Measurements from ENCODE around the gene C12orf42. TPM values are rescaled to one million over a fixed set of nuclear protein-coding genes. Genes with fewer than 3 reads are reported as not detected.

Gene C12orf42
- total and polyA plus RNA-seq, 10 of the 15 experiments (the other 5 are each of a cell fraction or from before 2014, with no cell fraction given): 1.4 to 7.0 (median 2.4) TPM

DNA sequence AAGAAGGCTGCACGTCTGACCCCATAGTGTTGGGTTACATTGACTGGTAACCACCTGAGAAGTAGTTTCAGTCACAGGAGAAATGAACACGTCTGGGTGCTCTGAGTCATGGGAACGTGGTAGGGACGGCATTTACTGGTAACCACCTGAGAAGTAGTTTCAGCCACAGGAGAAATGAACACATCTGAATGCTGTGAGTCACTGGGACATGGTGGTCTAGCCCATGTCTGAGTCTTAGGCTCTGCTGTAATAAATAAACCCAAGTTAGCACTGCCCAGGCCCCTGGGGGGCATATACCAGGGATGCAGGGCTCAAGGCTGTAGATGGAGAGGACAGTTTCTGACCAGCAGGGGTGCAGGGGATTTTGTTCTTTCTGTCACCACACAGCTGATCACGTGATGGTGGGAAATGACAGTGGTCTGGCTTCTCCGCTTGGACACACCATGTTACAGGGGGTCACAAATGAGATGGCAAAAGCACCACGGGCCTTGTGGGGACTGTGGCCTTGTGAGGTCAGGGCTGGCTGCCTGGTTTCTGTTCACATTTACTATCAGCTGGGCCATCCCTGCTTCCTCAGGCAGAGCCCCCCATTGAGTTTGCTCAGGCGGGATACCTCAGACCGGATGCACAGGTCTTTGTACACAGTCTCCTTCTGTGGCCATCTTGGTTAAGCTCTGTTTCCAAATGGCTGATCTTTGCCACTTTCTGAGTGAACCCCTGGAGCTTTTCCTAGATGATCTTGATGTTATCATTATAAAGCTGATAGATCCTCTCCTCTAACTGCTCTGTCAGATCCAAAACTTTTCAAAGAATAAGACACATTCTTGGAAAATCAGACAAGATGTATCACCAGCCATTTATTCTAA, 9.8 kb upstream of the C12orf42 start (continued):
- TF ChIP-seq, protein P1, sequence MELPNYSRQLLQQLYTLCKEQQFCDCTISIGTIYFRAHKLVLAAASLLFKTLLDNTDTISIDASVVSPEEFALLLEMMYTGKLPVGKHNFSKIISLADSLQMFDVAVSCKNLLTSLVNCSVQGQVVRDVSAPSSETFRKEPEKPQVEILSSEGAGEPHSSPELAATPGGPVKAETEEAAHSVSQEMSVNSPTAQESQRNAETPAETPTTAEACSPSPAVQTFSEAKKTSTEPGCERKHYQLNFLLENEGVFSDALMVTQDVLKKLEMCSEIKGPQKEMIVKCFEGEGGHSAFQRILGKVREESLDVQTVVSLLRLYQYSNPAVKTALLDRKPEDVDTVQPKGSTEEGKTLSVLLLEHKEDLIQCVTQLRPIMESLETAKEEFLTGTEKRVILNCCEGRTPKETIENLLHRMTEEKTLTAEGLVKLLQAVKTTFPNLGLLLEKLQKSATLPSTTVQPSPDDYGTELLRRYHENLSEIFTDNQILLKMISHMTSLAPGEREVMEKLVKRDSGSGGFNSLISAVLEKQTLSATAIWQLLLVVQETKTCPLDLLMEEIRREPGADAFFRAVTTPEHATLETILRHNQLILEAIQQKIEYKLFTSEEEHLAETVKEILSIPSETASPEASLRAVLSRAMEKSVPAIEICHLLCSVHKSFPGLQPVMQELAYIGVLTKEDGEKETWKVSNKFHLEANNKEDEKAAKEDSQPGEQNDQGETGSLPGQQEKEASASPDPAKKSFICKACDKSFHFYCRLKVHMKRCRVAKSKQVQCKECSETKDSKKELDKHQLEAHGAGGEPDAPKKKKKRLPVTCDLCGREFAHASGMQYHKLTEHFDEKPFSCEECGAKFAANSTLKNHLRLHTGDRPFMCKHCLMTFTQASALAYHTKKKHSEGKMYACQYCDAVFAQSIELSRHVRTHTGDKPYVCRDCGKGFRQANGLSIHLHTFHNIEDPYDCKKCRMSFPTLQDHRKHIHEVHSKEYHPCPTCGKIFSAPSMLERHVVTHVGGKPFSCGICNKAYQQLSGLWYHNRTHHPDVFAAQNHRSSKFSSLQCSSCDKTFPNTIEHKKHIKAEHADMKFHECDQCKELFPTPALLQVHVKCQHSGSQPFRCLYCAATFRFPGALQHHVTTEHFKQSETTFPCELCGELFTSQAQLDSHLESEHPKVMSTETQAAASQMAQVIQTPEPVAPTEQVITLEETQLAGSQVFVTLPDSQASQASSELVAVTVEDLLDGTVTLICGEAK (IDR thresholded peaks at IDR 0.05; ENCODE audit: borderline replicate concordance): no peak
- TF ChIP-seq JUNB (IDR thresholded peaks at IDR 0.05): peak; percentile 94
- TF ChIP-seq, protein P2, sequence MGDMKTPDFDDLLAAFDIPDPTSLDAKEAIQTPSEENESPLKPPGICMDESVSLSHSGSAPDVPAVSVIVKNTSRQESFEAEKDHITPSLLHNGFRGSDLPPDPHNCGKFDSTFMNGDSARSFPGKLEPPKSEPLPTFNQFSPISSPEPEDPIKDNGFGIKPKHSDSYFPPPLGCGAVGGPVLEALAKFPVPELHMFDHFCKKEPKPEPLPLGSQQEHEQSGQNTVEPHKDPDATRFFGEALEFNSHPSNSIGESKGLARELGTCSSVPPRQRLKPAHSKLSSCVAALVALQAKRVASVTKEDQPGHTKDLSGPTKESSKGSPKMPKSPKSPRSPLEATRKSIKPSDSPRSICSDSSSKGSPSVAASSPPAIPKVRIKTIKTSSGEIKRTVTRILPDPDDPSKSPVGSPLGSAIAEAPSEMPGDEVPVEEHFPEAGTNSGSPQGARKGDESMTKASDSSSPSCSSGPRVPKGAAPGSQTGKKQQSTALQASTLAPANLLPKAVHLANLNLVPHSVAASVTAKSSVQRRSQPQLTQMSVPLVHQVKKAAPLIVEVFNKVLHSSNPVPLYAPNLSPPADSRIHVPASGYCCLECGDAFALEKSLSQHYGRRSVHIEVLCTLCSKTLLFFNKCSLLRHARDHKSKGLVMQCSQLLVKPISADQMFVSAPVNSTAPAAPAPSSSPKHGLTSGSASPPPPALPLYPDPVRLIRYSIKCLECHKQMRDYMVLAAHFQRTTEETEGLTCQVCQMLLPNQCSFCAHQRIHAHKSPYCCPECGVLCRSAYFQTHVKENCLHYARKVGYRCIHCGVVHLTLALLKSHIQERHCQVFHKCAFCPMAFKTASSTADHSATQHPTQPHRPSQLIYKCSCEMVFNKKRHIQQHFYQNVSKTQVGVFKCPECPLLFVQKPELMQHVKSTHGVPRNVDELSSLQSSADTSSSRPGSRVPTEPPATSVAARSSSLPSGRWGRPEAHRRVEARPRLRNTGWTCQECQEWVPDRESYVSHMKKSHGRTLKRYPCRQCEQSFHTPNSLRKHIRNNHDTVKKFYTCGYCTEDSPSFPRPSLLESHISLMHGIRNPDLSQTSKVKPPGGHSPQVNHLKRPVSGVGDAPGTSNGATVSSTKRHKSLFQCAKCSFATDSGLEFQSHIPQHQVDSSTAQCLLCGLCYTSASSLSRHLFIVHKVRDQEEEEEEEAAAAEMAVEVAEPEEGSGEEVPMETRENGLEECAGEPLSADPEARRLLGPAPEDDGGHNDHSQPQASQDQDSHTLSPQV (IDR thresholded peaks at IDR 0.05): peak; percentile 65
- TF ChIP-seq ZNF217 (IDR thresholded peaks at IDR 0.05): peak; percentile 64
- TF ChIP-seq RAD21 (IDR thresholded peaks at IDR 0.05; ENCODE audit: insufficient read depth, low read depth, low read length): 0 out of 2 replicates have a peak, but pooled peaks have one; percentile 1
- peak; percentile 99 for TF ChIP-seq STAT3 (IDR thresholded peaks at IDR 0.05; ENCODE audit: low read depth, low read length)
- no peak for TF ChIP-seq SREBF2 (IDR thresholded peaks at IDR 0.05; ENCODE audit: low read length)
- peak; percentile 98 for TF ChIP-seq ATF7 (IDR thresholded peaks at IDR 0.05; ENCODE audit: low read depth)
- no peak for TF ChIP-seq SMAD5 (IDR thresholded peaks at IDR 0.05; ENCODE audit: low read depth)
- TF ChIP-seq, protein P3, sequence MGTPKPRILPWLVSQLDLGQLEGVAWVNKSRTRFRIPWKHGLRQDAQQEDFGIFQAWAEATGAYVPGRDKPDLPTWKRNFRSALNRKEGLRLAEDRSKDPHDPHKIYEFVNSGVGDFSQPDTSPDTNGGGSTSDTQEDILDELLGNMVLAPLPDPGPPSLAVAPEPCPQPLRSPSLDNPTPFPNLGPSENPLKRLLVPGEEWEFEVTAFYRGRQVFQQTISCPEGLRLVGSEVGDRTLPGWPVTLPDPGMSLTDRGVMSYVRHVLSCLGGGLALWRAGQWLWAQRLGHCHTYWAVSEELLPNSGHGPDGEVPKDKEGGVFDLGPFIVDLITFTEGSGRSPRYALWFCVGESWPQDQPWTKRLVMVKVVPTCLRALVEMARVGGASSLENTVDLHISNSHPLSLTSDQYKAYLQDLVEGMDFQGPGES (IDR thresholded peaks at IDR 0.05): no peak
- TF ChIP-seq SRF (IDR thresholded peaks at IDR 0.05; ENCODE audit: low read depth in 2 of 2, low read length in 2 of 2): peak in 1 of 2 experiments; percentile 34; a peak in 1 of 4 replicates
- TF ChIP-seq CREB1 (IDR thresholded peaks at IDR 0.05; ENCODE audit: low read depth): peak; percentile 78
- TF ChIP-seq POLR2AphosphoS2 (IDR thresholded peaks at IDR 0.05; ENCODE audit: low read depth, low read length): no peak
- peak; percentile 98 for TF ChIP-seq RAD51 (IDR thresholded peaks at IDR 0.05)
- TF ChIP-seq POU2F2 (IDR thresholded peaks at IDR 0.05; ENCODE audit: borderline replicate concordance, low read depth, low read length): peak; percentile 84; the same call in 1 of the 3 replicates
- no peak for TF ChIP-seq SMARCA5 (IDR thresholded peaks at IDR 0.05)
- TF ChIP-seq HDGF (IDR thresholded peaks at IDR 0.05): no peak
- TF ChIP-seq CEBPB (IDR thresholded peaks at IDR 0.05; ENCODE audit: borderline replicate concordance in 1 of 2, low read depth in 2 of 2, low read length in 2 of 2): peak in 1 of 2 experiments; percentile 96; a peak in 2 of 4 replicates
- peak in 1 of 2 experiments; percentile 84; a peak in 2 of 4 replicates for TF ChIP-seq ETV6 (conservative IDR thresholded peaks at IDR 0.05 in 1 of 2, IDR thresholded peaks at IDR 0.05 in 1 of 2; ENCODE audit: borderline replicate concordance in 1 of 2, low read depth in 1 of 2)
- TF ChIP-seq IKZF1 (conservative IDR thresholded peaks at IDR 0.05): peak; percentile 97
- TF ChIP-seq NRF1 (conservative IDR thresholded peaks at IDR 0.05; ENCODE audit: low read depth, low read length): no peak

All from GM12878 (cell line).